LNCAP (cell line): ENCODE measurements around the gene IFT43.

Experiments used
- TF ChIP-seq, protein P1 (sequence below): fragments of 450-650 bp; IDR thresholded peaks from 2 replicates; pipeline ENCODE4 v1.5.1; 2017; ENCODE audit warnings: mild to moderate bottlenecking

Gene IFT43

DNA sequence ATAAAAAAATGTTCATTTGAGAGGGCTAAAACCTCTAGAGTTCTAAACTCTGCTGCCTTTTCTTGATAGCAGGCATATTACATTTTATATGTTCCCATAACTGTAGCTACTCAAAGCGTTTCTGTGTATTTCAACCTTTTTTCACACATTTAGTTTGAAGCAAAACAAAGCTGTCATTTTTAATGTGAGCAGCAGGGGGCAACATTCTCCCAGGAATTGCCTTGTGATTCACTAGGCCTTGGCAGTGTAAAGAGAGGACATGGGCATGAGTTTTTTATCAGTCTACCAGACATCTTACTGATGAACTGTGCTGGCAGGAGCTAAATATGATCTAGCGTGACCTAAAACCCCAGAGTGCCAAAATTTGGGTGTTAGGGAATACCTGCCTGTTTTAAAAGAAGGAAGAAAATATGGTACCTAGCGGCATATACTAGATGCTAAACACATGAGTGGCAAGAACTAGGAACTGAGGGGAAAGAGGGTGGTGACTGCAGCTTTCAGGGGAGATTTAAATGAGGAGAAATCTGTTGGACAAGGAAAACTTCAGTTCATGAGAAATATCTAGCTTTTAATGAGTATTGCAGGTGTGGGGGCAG is 65.3 kb downstream of the IFT43 start:
- TF ChIP-seq, protein P1, sequence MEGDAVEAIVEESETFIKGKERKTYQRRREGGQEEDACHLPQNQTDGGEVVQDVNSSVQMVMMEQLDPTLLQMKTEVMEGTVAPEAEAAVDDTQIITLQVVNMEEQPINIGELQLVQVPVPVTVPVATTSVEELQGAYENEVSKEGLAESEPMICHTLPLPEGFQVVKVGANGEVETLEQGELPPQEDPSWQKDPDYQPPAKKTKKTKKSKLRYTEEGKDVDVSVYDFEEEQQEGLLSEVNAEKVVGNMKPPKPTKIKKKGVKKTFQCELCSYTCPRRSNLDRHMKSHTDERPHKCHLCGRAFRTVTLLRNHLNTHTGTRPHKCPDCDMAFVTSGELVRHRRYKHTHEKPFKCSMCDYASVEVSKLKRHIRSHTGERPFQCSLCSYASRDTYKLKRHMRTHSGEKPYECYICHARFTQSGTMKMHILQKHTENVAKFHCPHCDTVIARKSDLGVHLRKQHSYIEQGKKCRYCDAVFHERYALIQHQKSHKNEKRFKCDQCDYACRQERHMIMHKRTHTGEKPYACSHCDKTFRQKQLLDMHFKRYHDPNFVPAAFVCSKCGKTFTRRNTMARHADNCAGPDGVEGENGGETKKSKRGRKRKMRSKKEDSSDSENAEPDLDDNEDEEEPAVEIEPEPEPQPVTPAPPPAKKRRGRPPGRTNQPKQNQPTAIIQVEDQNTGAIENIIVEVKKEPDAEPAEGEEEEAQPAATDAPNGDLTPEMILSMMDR, result peak; percentile 80

DNA sequence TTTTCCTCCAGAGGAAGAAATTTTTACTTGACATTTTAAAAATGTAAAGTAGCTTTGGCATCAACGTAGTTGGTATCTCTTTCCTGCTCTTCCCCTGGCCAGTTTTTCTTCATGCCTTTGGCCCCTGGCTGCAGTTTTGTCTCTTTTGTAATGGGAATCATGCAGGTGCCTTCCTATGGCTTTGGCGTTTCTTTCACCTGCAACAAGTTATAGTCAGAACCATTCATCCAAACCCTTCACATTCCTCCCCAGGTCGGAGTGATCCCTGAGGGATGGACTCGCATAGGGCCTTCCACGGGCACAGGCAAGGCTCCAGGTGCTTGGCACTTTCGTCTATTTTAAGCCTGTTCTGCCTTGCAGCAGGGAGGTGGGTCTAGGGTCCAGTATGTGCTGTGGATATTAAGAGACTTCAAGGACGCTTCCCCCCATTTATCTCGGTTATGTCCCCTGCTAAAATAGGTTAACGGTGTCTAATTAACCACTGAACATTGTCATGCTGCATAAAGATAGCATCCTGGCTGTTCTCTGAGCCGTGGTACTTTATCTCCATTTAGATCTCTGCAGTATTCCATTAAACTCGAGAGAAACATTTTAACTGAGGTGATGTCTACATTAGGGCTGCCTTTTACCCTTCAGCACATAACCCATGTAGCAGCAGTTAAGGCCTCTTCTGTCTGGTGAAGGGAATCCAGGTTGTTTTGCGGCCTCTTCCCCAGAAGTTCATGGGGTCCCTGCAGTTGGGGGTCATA is 66.3 kb downstream of the IFT43 start:
- TF ChIP-seq, protein P1, result no peak

DNA sequence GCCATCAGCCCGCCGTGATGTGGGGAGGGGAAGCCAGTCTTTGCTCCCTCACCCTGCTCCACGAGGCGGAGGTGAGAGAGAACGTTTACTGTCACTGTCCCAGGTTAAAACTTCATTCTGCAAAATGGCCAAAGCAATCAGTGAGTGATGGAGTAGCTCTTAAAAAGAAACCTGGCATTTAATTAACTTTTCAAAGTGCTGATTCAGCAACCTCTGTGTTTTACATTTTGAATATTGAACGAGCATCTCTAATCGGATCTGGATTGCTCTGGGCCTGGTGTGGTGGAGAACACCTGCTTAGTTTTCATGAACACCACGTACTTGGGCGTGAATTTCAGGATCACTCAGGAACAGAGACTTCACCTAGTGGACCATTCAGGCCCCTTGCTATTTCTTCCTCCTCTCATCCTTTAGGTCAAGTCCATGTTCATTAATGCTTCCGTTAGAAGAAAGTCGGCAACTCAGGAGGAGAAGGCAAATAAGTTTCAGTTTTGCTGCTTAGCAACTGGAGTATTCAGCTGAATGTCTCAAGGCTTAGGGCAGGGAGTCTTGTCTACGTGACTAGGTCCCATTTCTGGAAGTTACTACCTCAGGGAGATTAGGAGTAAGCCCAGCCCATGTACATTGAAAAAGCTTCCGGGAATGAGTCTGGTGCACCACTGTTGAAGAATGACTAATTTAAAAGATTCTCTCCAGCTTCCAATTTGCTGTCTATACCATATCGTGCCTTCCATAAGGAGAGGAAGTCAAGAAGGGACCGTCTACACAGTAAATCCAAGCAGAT is 68.2 kb downstream of the IFT43 start:
- TF ChIP-seq, protein P1, result no peak

DNA sequence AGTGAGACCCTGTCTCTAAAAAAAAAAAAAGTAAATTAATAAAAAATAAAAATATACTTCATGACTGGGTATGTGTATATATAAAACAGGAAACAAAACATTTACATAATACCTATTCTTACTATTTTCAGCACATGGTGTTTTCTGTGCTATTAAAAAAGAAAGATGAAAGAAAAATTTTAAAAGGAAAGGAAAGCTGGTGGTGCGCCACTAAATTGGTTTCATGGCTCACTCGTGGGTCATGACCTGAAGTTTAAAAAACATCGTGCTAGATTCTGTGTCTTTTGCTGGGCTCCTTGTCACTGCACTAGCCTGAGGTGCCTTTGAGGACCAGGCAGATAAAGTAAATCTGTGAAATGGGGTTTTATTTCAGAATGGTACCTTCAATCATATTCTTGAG is 69.8 kb downstream of the IFT43 start:
- TF ChIP-seq, protein P1, result no peak

DNA sequence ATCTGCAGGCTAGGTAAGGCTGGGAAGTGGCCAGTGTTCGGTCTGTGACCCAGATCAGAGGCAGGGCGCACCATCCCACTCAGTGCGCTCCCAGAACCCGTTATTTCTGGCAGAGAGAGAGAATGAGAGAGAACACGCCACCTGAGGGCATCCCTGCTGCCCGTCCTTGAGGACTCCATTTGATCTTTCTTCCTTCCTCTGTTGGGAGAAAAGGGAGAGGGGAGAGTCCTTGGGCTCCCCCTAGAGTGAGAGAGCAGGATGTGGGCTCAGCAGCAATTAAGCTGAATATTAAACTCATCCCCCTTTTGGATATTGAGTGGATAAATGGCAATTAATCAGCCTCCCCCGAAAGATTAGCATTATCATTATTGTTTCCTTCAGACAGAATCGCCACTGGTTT is 70.6 kb downstream of the IFT43 start:
- TF ChIP-seq, protein P1, result peak; percentile 24; the same call in 1 of the 2 replicates

DNA sequence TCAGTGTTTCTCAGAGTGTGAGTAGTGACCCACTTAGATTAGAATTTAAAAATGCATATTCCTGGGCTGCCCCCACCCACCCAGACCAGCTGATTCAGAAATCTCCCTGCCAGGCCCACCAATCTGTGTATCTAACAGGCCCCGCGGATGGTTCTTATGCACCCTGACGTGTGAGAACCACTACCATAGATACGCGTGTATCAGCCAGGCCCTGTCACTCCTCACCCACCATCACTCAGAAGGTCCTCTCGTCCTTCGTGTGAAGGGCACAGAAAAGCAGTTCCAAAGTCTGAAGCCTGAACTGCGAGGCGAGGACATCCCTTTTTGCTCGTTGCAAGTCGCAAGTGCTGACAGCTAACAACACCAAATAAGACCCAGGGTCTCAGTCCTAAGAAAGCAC is 72.4 kb downstream of the IFT43 start:
- TF ChIP-seq, protein P1, result no peak

GRCh38 chr14:76063327-76063726 is 77.8 kb downstream of the IFT43 start:
- TF ChIP-seq, protein P1, result no peak
